Esophagus muscularis mucosa (tissue), 4 donors: ENCODE measurements around the gene HSD17B11. TPM values are rescaled to one million over a fixed set of nuclear protein-coding genes. Genes with fewer than 3 reads are reported as not detected.

Experiments used
- DNase-seq: peaks from one replicate; pipeline ENCODE4 v3.0.0-alpha.2; 2017; ENCODE audit errors: extremely low spot score
- H3K27ac ChIP-seq, 4 donors: fragments of 200-600 bp; sonication (generic); replicated peaks in 1 of 4; 1 replicate in 3 of 4; 2 replicates in 1 of 4; pipeline ENCODE4 v1.5.1; 2016 to 2019; ENCODE audit warnings: mild to moderate bottlenecking in 1 of 4
- H3K27me3 ChIP-seq, 4 donors: fragments of 200-600 bp; sonication (generic); one replicate each; pipeline versions ENCODE4 v1.5.1 to v1.6.0; 2016 to 2019
- H3K36me3 ChIP-seq, 4 donors: fragments of 200-600 bp; sonication (generic); one replicate each; pipeline ENCODE4 v1.5.1; 2016 to 2019
- H3K4me1 ChIP-seq, 4 donors: fragments of 200-600 bp; sonication (generic); one replicate each; pipeline ENCODE4 v1.5.1; 2016 to 2019
- H3K4me3 ChIP-seq, 4 donors: fragments of 200-600 bp; sonication (generic); 1 replicate in 2 of 4; 2 replicates in 2 of 4; pipeline ENCODE4 v1.5.1; 2016 to 2019; ENCODE audit warnings: mild to moderate bottlenecking in 4 of 4, moderate library complexity in 1 of 4
- H3K9me3 ChIP-seq, 4 donors: fragments of 200-600 bp; sonication (generic); 1 replicate in 3 of 4; 2 replicates in 1 of 4; pipeline ENCODE4 v1.5.1; 2016 to 2019
- CTCF ChIP-seq, 3 experiments: fragments of 200-600 bp in 2 of 3; fragments of 450-650 bp in 1 of 3; sonication (generic) in 2 of 3; IDR thresholded peaks; one replicate each; pipeline ENCODE4 v1.5.1; 2017 to 2019; ENCODE audit warnings: antibody characterized with exemption in 3 of 3, mild to moderate bottlenecking in 2 of 3, moderate library complexity in 1 of 3
- EP300 ChIP-seq: sonication (generic); formaldehyde crosslinking; IDR thresholded peaks from one replicate; pipeline ENCODE4 v1.6.1; 2017; ENCODE audit warnings: antibody characterized with exemption
- POLR2A ChIP-seq: fragments of 450-650 bp; IDR thresholded peaks from one replicate; pipeline ENCODE4 v1.6.1; 2017; ENCODE audit warnings: antibody characterized with exemption, moderate library complexity, mild to moderate bottlenecking, low read depth
- POLR2AphosphoS5 ChIP-seq, 2 donors: sonication (generic); formaldehyde crosslinking; IDR thresholded peaks; one replicate each; pipeline ENCODE4 v1.6.1; 2017; ENCODE audit warnings: antibody characterized with exemption in 2 of 2
- WGBS: methylation state at CpG from one replicate; pipeline ENCODE4 v1.1.5; 2018; 5-methylcytosine and 5-hydroxymethylcytosine counted together
- intact Hi-C: fragments of 100-400 bp; cut with DNase I; formaldehyde crosslinking; loops from one replicate; pipeline ENCODE4 v1.15.1; 2023
- total RNA-seq, 4 donors: library from RNA; depleted of rRNA; stranded (reverse); fragments of >200 nt; gene quantifications; one replicate each; pipeline versions ENCODE4 v1.1.0 to v1.2.1, GENCODE V29; 2016

Gene HSD17B11
- total RNA-seq, 4 donors from 2014 or later, result 35.7 to 68.9 (median 52.6) TPM

GRCh38 chr4:87339440-87339839 lies 51.5 kb downstream of the HSD17B11 start:
- 83% methylated on average over 2 of the region's 2 CpGs for WGBS
- Histone ChIP-seq H3K4me3 (no peak overlapping the region), H3K9me3 (peaks cover 0 to 1% (median 0%) of the 10 kb centered on the region in 4 donors), H3K36me3 (peaks cover 13 to 75% (median 54%) of the 10 kb centered on the region in 4 donors), H3K27ac (no peak overlapping the region), H3K27me3 (no peaks in the 10 kb centered on the region), H3K4me1 (no peaks in the 10 kb centered on the region)
- no peak for TF ChIP-seq POLR2A
- no peak for TF ChIP-seq EP300
- TF ChIP-seq CTCF (IDR thresholded peaks at IDR 0.05), result no peak
- TF ChIP-seq POLR2AphosphoS5 (IDR thresholded peaks at IDR 0.05), result no peak
- intact Hi-C loops, result no loop called here
- no peak for DNase-seq

- H3K9me3 ChIP-seq, result peaks cover 0 to 18% (median 12%) of the 10 kb centered on the region in 4 donors
- intact Hi-C loops, result no loop called here
- no peak overlapping the region for H3K27ac ChIP-seq
- no peak overlapping the region for H3K4me3 ChIP-seq
- H3K27me3 ChIP-seq, result no peaks in the 10 kb centered on the region
- H3K36me3 ChIP-seq, result peaks cover 22 to 88% (median 60%) of the 10 kb centered on the region in 4 donors
- TF ChIP-seq POLR2AphosphoS5 (IDR thresholded peaks at IDR 0.05) (no peak), CTCF (IDR thresholded peaks at IDR 0.05) (no peak), EP300 (no peak), POLR2A (no peak)
- no peaks in the 10 kb centered on the region for H3K4me1 ChIP-seq
- 85% methylated on average over 1 of the region's 1 CpG for WGBS
- no peak for DNase-seq
Observed at GRCh38 chr4:87337361-87337760, 53.6 kb downstream of the HSD17B11 start.

- 98% methylated on average over 1 of the region's 1 CpG for WGBS
- H3K4me3 ChIP-seq, result no peak overlapping the region
- no peak for DNase-seq
- TF ChIP-seq EP300, result no peak
- TF ChIP-seq POLR2A, result no peak
- no peak for TF ChIP-seq CTCF (IDR thresholded peaks at IDR 0.05)
- no peak for TF ChIP-seq POLR2AphosphoS5 (IDR thresholded peaks at IDR 0.05)
- H3K4me1 ChIP-seq, result no peaks in the 10 kb centered on the region
- intact Hi-C loops, result no loop called here
- peaks cover 11 to 51% (median 31%) of the 10 kb centered on the region in 4 donors for H3K36me3 ChIP-seq
- H3K27me3 ChIP-seq, result no peaks in the 10 kb centered on the region
- H3K9me3 ChIP-seq, result peaks cover 0 to 22% (median 15%) of the 10 kb centered on the region in 4 donors
- H3K27ac ChIP-seq, result no peak overlapping the region
Observed at GRCh38 chr4:87333267-87333666, 57.7 kb downstream of the HSD17B11 start.

GRCh38 chr4:87330761-87331160 lies 60.2 kb downstream of the HSD17B11 start:
- peaks cover 0 to 25% (median 16%) of the 10 kb centered on the region in 4 donors for H3K36me3 ChIP-seq
- no peak overlapping the region for H3K27ac ChIP-seq
- DNase-seq, result no peak
- 91% methylated on average over 4 of the region's 4 CpGs for WGBS
- H3K4me3 ChIP-seq, result no peak overlapping the region
- intact Hi-C loops, result no loop called here
- H3K27me3 ChIP-seq, result no peaks in the 10 kb centered on the region
- H3K4me1 ChIP-seq, result no peaks in the 10 kb centered on the region
- peaks cover 0 to 22% (median 15%) of the 10 kb centered on the region in 4 donors for H3K9me3 ChIP-seq
- no peak for TF ChIP-seq POLR2A
- TF ChIP-seq POLR2AphosphoS5 (IDR thresholded peaks at IDR 0.05), result no peak
- TF ChIP-seq EP300, result no peak
- no peak for TF ChIP-seq CTCF (IDR thresholded peaks at IDR 0.05)

- Histone ChIP-seq H3K27ac (no peak overlapping the region), H3K4me3 (no peak overlapping the region), H3K9me3 (peaks cover 0 to 6% (median 2%) of the 10 kb centered on the region in 4 donors), H3K4me1 (no peaks in the 10 kb centered on the region), H3K27me3 (no peaks in the 10 kb centered on the region), H3K36me3 (no peaks in the 10 kb centered on the region)
- intact Hi-C loops, result no loop called here
- TF ChIP-seq EP300 (no peak), CTCF (IDR thresholded peaks at IDR 0.05) (no peak), POLR2AphosphoS5 (IDR thresholded peaks at IDR 0.05) (no peak), POLR2A (no peak)
- 100% methylated on average over 1 of the region's 1 CpG for WGBS
- no peak for DNase-seq
Observed at GRCh38 chr4:87327136-87327535, 63.9 kb downstream of the HSD17B11 start.
